Neutrophil (primary cell): ENCODE measurements around the gene PHEX.

Source experiments
- H3K27ac ChIP-seq: fragments of 200-600 bp; sonication (generic); 2 replicates; pipeline ENCODE4 v1.5.1; 2016; ENCODE audit warnings: mild to moderate bottlenecking, moderate library complexity
- H3K27me3 ChIP-seq: fragments of 200-600 bp; sonication (generic); 2 replicates; pipeline ENCODE4 v1.6.0; 2016; ENCODE audit warnings: mild to moderate bottlenecking
- H3K36me3 ChIP-seq: fragments of 200-600 bp; sonication (generic); 2 replicates; pipeline ENCODE4 v1.5.1; 2017
- H3K4me1 ChIP-seq, 2 experiments: fragments of 200-600 bp in 1 of 2; sonication (generic) in 1 of 2; 1 replicate in 1 of 2; 2 replicates in 1 of 2; pipeline versions ENCODE4 v1.5.1 to v1.6.1; 2013 to 2016; ENCODE audit warnings: low read depth in 1 of 2, low read length in 1 of 2, mild to moderate bottlenecking in 1 of 2, moderate library complexity in 1 of 2; ENCODE audit not compliant: control insufficient read depth in 1 of 2, insufficient read depth in 1 of 2
- H3K4me3 ChIP-seq, 2 experiments: fragments of 200-600 bp in 1 of 2; sonication (generic) in 1 of 2; 1 replicate in 1 of 2; 2 replicates in 1 of 2; pipeline ENCODE4 v1.5.1; 2013 to 2016; ENCODE audit warnings: low read depth in 1 of 2, low read length in 1 of 2, mild to moderate bottlenecking in 1 of 2, moderate library complexity in 1 of 2
- H3K9me3 ChIP-seq: fragments of 200-600 bp; sonication (generic); 2 replicates; pipeline ENCODE4 v1.5.1; 2016
- TF ChIP-seq, protein P1 (sequence below): fragments of 200-600 bp; sonication (generic); IDR thresholded peaks from 2 replicates; pipeline ENCODE4 v1.5.1; 2016; ENCODE audit warnings: antibody characterized with exemption

The PHEX gene

DNA sequence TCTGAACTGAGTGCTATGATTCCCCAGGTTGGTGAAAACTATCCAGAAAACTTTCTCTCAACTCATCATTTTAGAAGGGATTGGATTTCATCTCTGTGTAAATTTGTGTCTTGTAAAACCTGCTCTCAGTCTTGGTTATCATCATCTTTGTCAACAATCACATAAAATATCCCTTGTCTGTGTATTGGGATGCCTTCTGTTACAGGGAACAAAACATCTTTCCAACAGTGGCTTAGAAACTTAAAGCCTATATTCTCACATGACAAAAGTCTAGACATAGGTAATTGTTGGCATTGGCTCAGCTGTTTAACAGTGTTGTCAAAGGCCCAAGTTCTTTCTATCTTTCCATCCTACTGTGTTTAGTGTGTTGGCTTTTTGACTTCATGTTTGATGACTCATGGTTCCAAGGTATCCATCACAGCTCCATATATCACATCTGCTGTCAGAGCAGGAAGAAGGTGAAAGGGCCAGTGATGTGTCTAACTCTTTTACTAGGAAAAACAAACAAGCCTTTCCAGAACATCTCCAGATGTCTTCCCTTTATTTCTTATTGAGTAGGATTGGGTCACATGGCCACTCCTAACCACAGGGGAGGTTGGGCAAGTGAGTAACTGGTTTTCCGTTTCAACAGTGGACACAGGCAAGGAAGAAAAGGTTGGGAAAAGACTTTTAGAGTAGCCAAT is 65.0 kb downstream of the PHEX start:
- H3K9me3 ChIP-seq = no peaks in the 10 kb centered on the region
- H3K4me1 ChIP-seq = no peaks in the 10 kb centered on the region
- no peak overlapping the region for H3K4me3 ChIP-seq
- TF ChIP-seq, protein P1, sequence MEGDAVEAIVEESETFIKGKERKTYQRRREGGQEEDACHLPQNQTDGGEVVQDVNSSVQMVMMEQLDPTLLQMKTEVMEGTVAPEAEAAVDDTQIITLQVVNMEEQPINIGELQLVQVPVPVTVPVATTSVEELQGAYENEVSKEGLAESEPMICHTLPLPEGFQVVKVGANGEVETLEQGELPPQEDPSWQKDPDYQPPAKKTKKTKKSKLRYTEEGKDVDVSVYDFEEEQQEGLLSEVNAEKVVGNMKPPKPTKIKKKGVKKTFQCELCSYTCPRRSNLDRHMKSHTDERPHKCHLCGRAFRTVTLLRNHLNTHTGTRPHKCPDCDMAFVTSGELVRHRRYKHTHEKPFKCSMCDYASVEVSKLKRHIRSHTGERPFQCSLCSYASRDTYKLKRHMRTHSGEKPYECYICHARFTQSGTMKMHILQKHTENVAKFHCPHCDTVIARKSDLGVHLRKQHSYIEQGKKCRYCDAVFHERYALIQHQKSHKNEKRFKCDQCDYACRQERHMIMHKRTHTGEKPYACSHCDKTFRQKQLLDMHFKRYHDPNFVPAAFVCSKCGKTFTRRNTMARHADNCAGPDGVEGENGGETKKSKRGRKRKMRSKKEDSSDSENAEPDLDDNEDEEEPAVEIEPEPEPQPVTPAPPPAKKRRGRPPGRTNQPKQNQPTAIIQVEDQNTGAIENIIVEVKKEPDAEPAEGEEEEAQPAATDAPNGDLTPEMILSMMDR = no peak
- H3K27ac ChIP-seq = no peak overlapping the region
- no peaks in the 10 kb centered on the region for H3K36me3 ChIP-seq
- H3K27me3 ChIP-seq = no peaks in the 10 kb centered on the region

DNA sequence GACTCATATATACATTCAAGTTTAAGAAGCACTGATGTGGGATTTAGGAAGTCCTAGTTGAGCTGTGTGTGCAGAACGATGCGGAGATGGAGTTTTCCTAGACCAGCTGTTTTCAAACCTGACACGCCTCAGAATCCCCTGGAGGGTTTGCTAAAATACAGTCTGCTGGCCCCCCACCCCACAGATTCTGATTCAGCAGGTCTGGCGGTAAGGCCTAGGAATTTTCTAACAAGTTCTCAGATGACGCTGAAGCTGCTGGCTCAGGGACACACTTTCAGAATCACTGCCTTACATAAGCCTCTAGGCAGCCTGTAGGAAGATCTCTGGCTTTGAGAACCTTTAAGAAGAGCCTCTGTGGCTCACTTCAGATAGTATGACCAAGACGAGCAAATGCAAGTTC is 73.1 kb downstream of the PHEX start:
- Histone ChIP-seq H3K4me3 (no peak overlapping the region), H3K27ac (no peak overlapping the region), H3K36me3 (no peaks in the 10 kb centered on the region), H3K27me3 (no peaks in the 10 kb centered on the region), H3K9me3 (no peaks in the 10 kb centered on the region), H3K4me1 (no peaks in the 10 kb centered on the region)
- TF ChIP-seq, protein P1 = no peak

DNA sequence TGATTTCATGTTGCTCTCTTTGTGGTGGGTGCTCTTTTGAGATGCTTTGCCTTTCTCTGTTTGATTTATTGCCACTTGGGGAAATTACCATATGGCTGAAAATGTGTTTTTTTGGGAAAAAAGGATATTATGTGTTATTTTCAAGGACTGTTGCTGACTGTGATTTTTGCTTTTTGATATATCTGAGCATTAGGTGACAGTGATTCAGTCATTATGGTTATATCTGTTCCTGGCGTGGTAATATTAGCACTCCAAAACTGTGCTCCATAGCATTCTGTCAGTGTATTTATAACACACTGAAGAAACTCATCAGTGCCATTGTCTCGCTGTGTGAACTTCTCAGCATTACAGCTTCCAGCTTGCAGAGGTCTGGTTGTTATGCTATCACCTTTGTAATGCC is 73.8 kb downstream of the PHEX start:
- Histone ChIP-seq H3K27ac (no peak overlapping the region), H3K4me1 (no peaks in the 10 kb centered on the region), H3K4me3 (no peak overlapping the region), H3K36me3 (no peaks in the 10 kb centered on the region), H3K9me3 (no peaks in the 10 kb centered on the region), H3K27me3 (no peaks in the 10 kb centered on the region)
- TF ChIP-seq, protein P1 = no peak

DNA sequence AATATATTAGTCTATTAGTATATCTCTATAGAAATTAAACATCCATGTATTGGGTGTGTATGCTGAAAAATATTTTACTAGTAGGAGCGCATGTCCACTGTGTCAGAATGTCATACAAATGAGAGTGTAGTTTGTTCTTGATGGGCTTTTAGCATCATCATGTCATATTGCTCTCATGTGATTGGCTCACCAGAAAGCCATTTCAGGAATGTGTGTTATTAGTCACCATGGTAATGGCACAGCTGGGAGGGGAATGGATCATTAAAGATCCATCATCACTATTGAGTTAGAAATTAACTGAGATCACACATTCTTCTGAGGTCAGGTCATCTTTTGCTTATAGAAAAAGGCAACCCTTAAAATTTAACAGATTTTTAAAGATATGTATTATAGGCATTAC is 77.3 kb downstream of the PHEX start:
- no peaks in the 10 kb centered on the region for H3K4me1 ChIP-seq
- no peaks in the 10 kb centered on the region for H3K27me3 ChIP-seq
- no peak overlapping the region for H3K4me3 ChIP-seq
- H3K9me3 ChIP-seq = no peaks in the 10 kb centered on the region
- no peaks in the 10 kb centered on the region for H3K36me3 ChIP-seq
- TF ChIP-seq, protein P1 = no peak
- H3K27ac ChIP-seq = no peak overlapping the region

DNA sequence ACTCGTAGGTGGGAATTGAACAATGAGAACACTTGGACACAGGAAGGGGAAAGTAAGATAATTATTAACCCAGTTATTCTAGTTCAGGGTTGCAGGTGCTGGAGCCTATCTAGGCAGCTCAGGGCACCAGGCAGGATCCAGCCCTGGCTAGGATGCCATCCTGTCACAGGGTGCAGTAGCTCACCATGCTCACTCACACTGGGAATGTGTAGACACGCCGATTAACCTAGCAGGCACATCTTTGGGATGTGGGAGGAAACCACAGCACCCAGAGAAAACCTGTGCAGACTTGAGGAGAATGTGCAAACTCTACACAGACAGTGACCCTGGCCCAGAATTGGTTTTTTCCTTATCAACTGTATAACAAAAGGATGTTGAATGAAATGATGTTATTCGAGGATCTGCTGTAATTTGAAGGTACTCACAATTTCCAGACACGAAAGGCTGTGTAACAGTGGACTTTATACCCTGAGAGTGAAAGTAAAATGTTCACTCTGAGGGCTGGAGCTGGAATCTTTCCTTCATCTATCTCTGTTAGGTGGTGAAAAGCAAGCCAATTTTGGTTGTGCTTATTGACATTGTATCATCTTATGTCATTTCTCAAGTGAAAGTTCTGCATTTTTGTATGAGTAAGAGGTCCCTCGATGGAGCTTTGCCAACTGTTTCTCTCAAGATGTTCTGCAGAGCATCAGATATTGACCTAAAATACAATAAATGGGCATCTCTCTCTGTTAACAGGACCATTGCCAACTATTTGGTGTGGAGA is 78.8 kb downstream of the PHEX start:
- H3K36me3 ChIP-seq = no peaks in the 10 kb centered on the region
- no peaks in the 10 kb centered on the region for H3K4me1 ChIP-seq
- no peaks in the 10 kb centered on the region for H3K9me3 ChIP-seq
- no peak overlapping the region for H3K27ac ChIP-seq
- TF ChIP-seq, protein P1 = no peak
- H3K4me3 ChIP-seq = no peak overlapping the region
- H3K27me3 ChIP-seq = no peaks in the 10 kb centered on the region
